Activated naive CD8-positive, alpha-beta T cell treated with anti-CD3 and anti-CD28 coated beads, Interleukin-2, amount 50 U/mL, for 24 hours (primary cell): Measurements from ENCODE around the gene MRO.

ENCODE experiments used
- ATAC-seq: fragments of 150-1000 bp; cut with Tn5 transposase; one replicate; pipeline ENCODE4 v1.10.0; 2021
- DNase-seq: peaks from one replicate; pipeline ENCODE4 v3.0.0; 2021
- H3K27ac Mint-ChIP-seq: one replicate; pipeline ENCODE4 v1.8.0; 2021; ENCODE audit warnings: mild to moderate bottlenecking, mixed read lengths
- H3K27me3 Mint-ChIP-seq: one replicate; pipeline ENCODE4 v1.8.0; 2021; ENCODE audit warnings: mixed read lengths
- H3K36me3 Mint-ChIP-seq: one replicate; pipeline ENCODE4 v1.8.0; 2021; ENCODE audit warnings: low read depth, mixed read lengths
- H3K4me1 Mint-ChIP-seq: one replicate; pipeline ENCODE4 v1.8.0; 2021; ENCODE audit warnings: mixed read lengths
- H3K4me3 Mint-ChIP-seq: one replicate; pipeline ENCODE4 v1.8.0; 2021; ENCODE audit warnings: mild to moderate bottlenecking, moderate library complexity, mixed read lengths
- H3K9me3 Mint-ChIP-seq: one replicate; pipeline ENCODE4 v1.8.0; 2021; ENCODE audit warnings: mixed read lengths

Gene MRO

GRCh38 chr18:50819027-50819727 lies 639 bp downstream of the MRO start:
- Mint-ChIP-seq H3K27me3 (peaks cover 8% of the 10 kb centered on the region), H3K4me3 (no peak overlapping the region), H3K4me1 (peaks cover 2% of the 10 kb centered on the region), H3K36me3 (no peaks in the 10 kb centered on the region), H3K27ac (no peak overlapping the region), H3K9me3 (no peaks in the 10 kb centered on the region)
- DNase-seq, result no peak
- ATAC-seq, result no peak

GRCh38 chr18:50816419-50817166 lies 3.2 kb downstream of the MRO start:
- Mint-ChIP-seq H3K4me3 (no peak overlapping the region), H3K36me3 (no peaks in the 10 kb centered on the region), H3K9me3 (no peaks in the 10 kb centered on the region), H3K27ac (no peak overlapping the region), H3K4me1 (peaks cover 2% of the 10 kb centered on the region), H3K27me3 (peaks cover 10% of the 10 kb centered on the region)
- ATAC-seq (no peak), DNase-seq (no peak)

- Mint-ChIP-seq H3K9me3 (no peaks in the 10 kb centered on the region), H3K27me3 (peaks cover 15% of the 10 kb centered on the region), H3K36me3 (no peaks in the 10 kb centered on the region), H3K27ac (no peak overlapping the region), H3K4me3 (no peak overlapping the region), H3K4me1 (peaks cover 2% of the 10 kb centered on the region)
- DNase-seq (no peak), ATAC-seq (no peak)
These were observed 5.4 kb downstream of the MRO start for GRCh38 chr18:50814395-50814794.

- H3K9me3 Mint-ChIP-seq, result no peaks in the 10 kb centered on the region
- H3K4me1 Mint-ChIP-seq, result peaks cover 4% of the 10 kb centered on the region
- no peak overlapping the region for H3K27ac Mint-ChIP-seq
- H3K36me3 Mint-ChIP-seq, result no peaks in the 10 kb centered on the region
- ATAC-seq (no peak), DNase-seq (no peak)
- peaks cover 11% of the 10 kb centered on the region for H3K27me3 Mint-ChIP-seq
- H3K4me3 Mint-ChIP-seq, result no peak overlapping the region
These were observed 6.5 kb downstream of the MRO start for GRCh38 chr18:50813353-50813752.

GRCh38 chr18:50812834-50813233 lies 7.0 kb downstream of the MRO start:
- Mint-ChIP-seq H3K9me3 (no peaks in the 10 kb centered on the region), H3K27ac (no peak overlapping the region), H3K4me3 (no peak overlapping the region), H3K27me3 (peaks cover 10% of the 10 kb centered on the region), H3K4me1 (peaks cover 4% of the 10 kb centered on the region), H3K36me3 (no peaks in the 10 kb centered on the region)
- DNase-seq, result no peak
- no peak for ATAC-seq

- Mint-ChIP-seq H3K27ac (no peak overlapping the region), H3K4me1 (peaks cover 4% of the 10 kb centered on the region), H3K9me3 (no peaks in the 10 kb centered on the region), H3K36me3 (no peaks in the 10 kb centered on the region), H3K27me3 (peaks cover 6% of the 10 kb centered on the region), H3K4me3 (no peak overlapping the region)
- no peak for DNase-seq
- ATAC-seq, result no peak
These were observed 12.6 kb downstream of the MRO start for GRCh38 chr18:50807176-50807575.

- peaks cover 4% of the 10 kb centered on the region for H3K4me1 Mint-ChIP-seq
- ATAC-seq (no peak), DNase-seq (no peak)
- H3K36me3 Mint-ChIP-seq, result no peaks in the 10 kb centered on the region
- no peak overlapping the region for H3K27ac Mint-ChIP-seq
- no peak overlapping the region for H3K4me3 Mint-ChIP-seq
- H3K27me3 Mint-ChIP-seq, result peaks cover 4% of the 10 kb centered on the region
- H3K9me3 Mint-ChIP-seq, result no peaks in the 10 kb centered on the region
These were observed 13.6 kb downstream of the MRO start for GRCh38 chr18:50806208-50806616.

- no peaks in the 10 kb centered on the region for H3K36me3 Mint-ChIP-seq
- H3K27ac Mint-ChIP-seq, result no peak overlapping the region
- H3K9me3 Mint-ChIP-seq, result no peaks in the 10 kb centered on the region
- H3K27me3 Mint-ChIP-seq, result peaks cover 2% of the 10 kb centered on the region
- ATAC-seq (peak; percentile 76), DNase-seq (no peak)
- no peak overlapping the region for H3K4me3 Mint-ChIP-seq
- H3K4me1 Mint-ChIP-seq, result peaks cover 4% of the 10 kb centered on the region
These were observed 14.1 kb downstream of the MRO start for GRCh38 chr18:50805732-50806131.

GRCh38 chr18:50803592-50803991 lies 16.2 kb downstream of the MRO start:
- ATAC-seq (no peak), DNase-seq (no peak)
- H3K4me1 Mint-ChIP-seq, result peaks cover 2% of the 10 kb centered on the region
- H3K4me3 Mint-ChIP-seq, result no peak overlapping the region
- peaks cover 5% of the 10 kb centered on the region for H3K27me3 Mint-ChIP-seq
- H3K36me3 Mint-ChIP-seq, result no peaks in the 10 kb centered on the region
- no peaks in the 10 kb centered on the region for H3K9me3 Mint-ChIP-seq
- no peak overlapping the region for H3K27ac Mint-ChIP-seq

GRCh38 chr18:50802141-50802540 lies 17.7 kb downstream of the MRO start:
- no peak overlapping the region for H3K4me3 Mint-ChIP-seq
- no peak for DNase-seq
- H3K9me3 Mint-ChIP-seq, result no peaks in the 10 kb centered on the region
- ATAC-seq, result no peak
- peaks cover 8% of the 10 kb centered on the region for H3K27me3 Mint-ChIP-seq
- no peak overlapping the region for H3K27ac Mint-ChIP-seq
- H3K36me3 Mint-ChIP-seq, result no peaks in the 10 kb centered on the region
- peaks cover under 1% of the 10 kb centered on the region for H3K4me1 Mint-ChIP-seq

GRCh38 chr18:50797142-50797541 lies 22.7 kb downstream of the MRO start:
- no peaks in the 10 kb centered on the region for H3K9me3 Mint-ChIP-seq
- peaks cover 14% of the 10 kb centered on the region for H3K27me3 Mint-ChIP-seq
- ATAC-seq (no peak), DNase-seq (no peak)
- H3K4me1 Mint-ChIP-seq, result no peaks in the 10 kb centered on the region
- no peak overlapping the region for H3K4me3 Mint-ChIP-seq
- no peak overlapping the region for H3K27ac Mint-ChIP-seq
- H3K36me3 Mint-ChIP-seq, result no peaks in the 10 kb centered on the region

GRCh38 chr18:50796495-50796894 lies 23.3 kb downstream of the MRO start:
- ATAC-seq (no peak), DNase-seq (no peak)
- no peak overlapping the region for H3K27ac Mint-ChIP-seq
- H3K36me3 Mint-ChIP-seq, result no peaks in the 10 kb centered on the region
- no peak overlapping the region for H3K4me3 Mint-ChIP-seq
- H3K9me3 Mint-ChIP-seq, result no peaks in the 10 kb centered on the region
- peaks cover 14% of the 10 kb centered on the region for H3K27me3 Mint-ChIP-seq
- H3K4me1 Mint-ChIP-seq, result no peaks in the 10 kb centered on the region

GRCh38 chr18:50793641-50794565 lies 25.9 kb downstream of the MRO start:
- Mint-ChIP-seq H3K27me3 (peaks cover 11% of the 10 kb centered on the region), H3K36me3 (no peaks in the 10 kb centered on the region), H3K4me3 (no peak overlapping the region), H3K4me1 (no peaks in the 10 kb centered on the region), H3K9me3 (no peaks in the 10 kb centered on the region), H3K27ac (no peak overlapping the region)
- DNase-seq (no peak), ATAC-seq (no peak)

- Mint-ChIP-seq H3K36me3 (no peaks in the 10 kb centered on the region), H3K4me1 (no peaks in the 10 kb centered on the region), H3K4me3 (no peak overlapping the region), H3K27me3 (peaks cover 10% of the 10 kb centered on the region), H3K9me3 (no peaks in the 10 kb centered on the region), H3K27ac (no peak overlapping the region)
- DNase-seq (no peak), ATAC-seq (no peak)
These were observed 26.9 kb downstream of the MRO start for GRCh38 chr18:50792885-50793284.
